ENCODE measurements around the gene ANKMY1. TPM values are rescaled to one million over a fixed set of nuclear protein-coding genes. Genes with fewer than 3 reads are reported as not detected.

The ANKMY1 gene
- total and polyA plus RNA-seq, 2 of the 8 experiments (the other 6 are each of a cell fraction or from before 2014, with no cell fraction given) = 4.5 to 4.8 TPM

- Histone ChIP-seq H2BK5ac (ENCODE audit: low read depth, low read length) (no peak overlapping the region), H3K9ac (replicated peaks in 1 of 4; ENCODE audit: extremely low read depth in 1 of 4, low read depth in 3 of 4, low read length in 3 of 4) (no peak overlapping the region), H2BK120ac (replicated peaks; ENCODE audit: low read depth, low read length) (no peak overlapping the region), H2BK20ac (ENCODE audit: low read length) (no peak overlapping the region), H3K14ac (ENCODE audit: insufficient read length) (no peak overlapping the region), H3K9me3 (ENCODE audit: insufficient read depth in 2 of 2, low read depth in 1 of 2, low read length in 1 of 2) (no peaks in the 10 kb centered on the region), H3K36me3 (ENCODE audit: control insufficient read depth in 2 of 4, insufficient read depth in 4 of 4, low read length in 3 of 4) (peaks cover 0 to 12% (median 8%) of the 10 kb centered on the region in 4 experiments; a peak in 5 of 8 replicates), H3K4me3 (ENCODE audit: extremely low read depth in 1 of 4, insufficient read depth in 2 of 4, low read depth in 3 of 4, low read length in 4 of 4) (no peak overlapping the region), H2BK15ac (ENCODE audit: low read length) (no peak overlapping the region), H4K20me1 (replicated peaks in 1 of 2; ENCODE audit: control insufficient read depth in 1 of 2, insufficient read depth in 2 of 2, low read length in 2 of 2) (peaks cover 3 to 14% of the 10 kb centered on the region in 2 experiments), H3K4ac (replicated peaks; ENCODE audit: insufficient read length, low read depth, low read length) (no peak overlapping the region), H3K79me1 (ENCODE audit: low read depth, low read length) (peaks cover 4% of the 10 kb centered on the region), H3K79me2 (ENCODE audit: control insufficient read depth in 1 of 2, insufficient read depth in 2 of 2, low read length in 2 of 2) (peaks cover 0 to 6% of the 10 kb centered on the region in 2 experiments; a peak in 1 of 4 replicates), H4K91ac (replicated peaks; ENCODE audit: insufficient read length, low read length) (no peak overlapping the region), H3K18ac (ENCODE audit: extremely low read depth, low read length) (no peak overlapping the region), H4K5ac (ENCODE audit: insufficient read length, low read depth, low read length) (no peak overlapping the region), H2BK12ac (ENCODE audit: low read depth, low read length) (no peak overlapping the region), H4K8ac (ENCODE audit: extremely low read depth, insufficient read depth, low read length) (no peak overlapping the region), H3K4me1 (replicated peaks in 1 of 4; ENCODE audit: control insufficient read depth in 3 of 4, insufficient read depth in 4 of 4, low read length in 3 of 4) (no peaks in the 10 kb centered on the region), H2AK5ac (ENCODE audit: low read depth, low read length) (no peak overlapping the region), H3K23me2 (ENCODE audit: low read depth, low read length) (no peaks in the 10 kb centered on the region), H3K23ac (ENCODE audit: insufficient read length) (no peak overlapping the region), H3K27me3 (replicated peaks in 1 of 4; ENCODE audit: control insufficient read depth in 3 of 4, extremely low read depth in 1 of 4, insufficient read depth in 3 of 4, low read length in 3 of 4) (no peaks in the 10 kb centered on the region), H2AFZ (ENCODE audit: low read length) (no peak overlapping the region), H3K27ac (ENCODE audit: low read depth, low read length) (no peak overlapping the region), H3K4me2 (ENCODE audit: insufficient read depth in 1 of 2, low read depth in 2 of 2, low read length in 2 of 2) (no peak overlapping the region), H3K56ac (replicated peaks; ENCODE audit: insufficient read length, low read depth, low read length) (no peak overlapping the region)
- POLR2A ChIA-PET (ENCODE audit: partially characterized antibody) = no interaction called here
- WGBS, 2 experiments (ENCODE audit: extremely low coverage in 1 of 2, insufficient coverage in 1 of 2, insufficient read length in 1 of 2, insufficient replicate concordance in 2 of 2, low coverage in 1 of 2, low lambda C conversion rate in 2 of 2, missing lambda C conversion rate in 1 of 2) = 96% methylated on average over 17 of the region's 17 CpGs; no CpG with 5 or more reads in 1 of the 2 experiments
- CTCF ChIA-PET (ENCODE audit: partially characterized antibody) = interaction anchor here (0.6 to 3.5 kb wide), 7 partner anchors 8 to 96 kb away, joined by 3 to 17 read pairs (median 3); partner anchors contain the start of genes AQP12A and CAPN10
- FAIRE-seq (no peak), DNase-seq (ENCODE audit: low read depth in 1 of 2, low spot score in 2 of 2) (no peak)
- no peak for TF ChIP-seq EGR1 (IDR thresholded peaks at IDR 0.05; ENCODE audit: borderline replicate concordance, low read depth, low read length)
- TF ChIP-seq GABPA (IDR thresholded peaks at IDR 0.05; ENCODE audit: borderline replicate concordance, insufficient read depth, low read length) = no peak
- no peak for TF ChIP-seq RNF2 (IDR thresholded peaks at IDR 0.05; ENCODE audit: borderline replicate concordance, low read depth, low read length, missing control alignments, poor library complexity, severe bottlenecking)
- no peak for TF ChIP-seq SIX5 (IDR thresholded peaks at IDR 0.05; ENCODE audit: low read depth, low read length)
- TF ChIP-seq SP1 (IDR thresholded peaks at IDR 0.05; ENCODE audit: low read depth, low read length) = no peak
- no peak for TF ChIP-seq JUN (IDR thresholded peaks at IDR 0.05; ENCODE audit: low read depth, low read length)
- TF ChIP-seq RXRA (IDR thresholded peaks at IDR 0.05; ENCODE audit: insufficient read depth, low read depth, low read length) = no peak
- TF ChIP-seq KDM5A (IDR thresholded peaks at IDR 0.05; ENCODE audit: low read length) = no peak
- TF ChIP-seq POLR2AphosphoS5 (IDR thresholded peaks at IDR 0.05; ENCODE audit: low read depth, low read length) = no peak
- TF ChIP-seq ASH2L (IDR thresholded peaks at IDR 0.05; ENCODE audit: low read length) = no peak
Observed at GRCh38 chr2:240596080-240596460, 38.3 kb upstream of the ANKMY1 start.
